ENCODE measurements around the gene SWT1. TPM values are rescaled to one million over a fixed set of nuclear protein-coding genes. Genes with fewer than 3 reads are reported as not detected.

Gene SWT1
- total and polyA plus RNA-seq, 9 of the 15 experiments (the other 6 are each of a cell fraction or from before 2014, with no cell fraction given): 1.5 to 3.4 (median 2.3) TPM

Small RNA genes within 50 kb of the gene (small RNA-seq; reads per million reads assigned to genes)
- not detected for gene RF00019

Other genes starting within 250 kb of the SWT1 start
- gene NIBAN1, start 182.7 kb upstream of the SWT1 start, total RNA-seq (2014; rRNA removed): 16.2 and 17.8 TPM in 2 replicates
- 19.8 and 25.5 TPM in 2 replicates for gene NIBAN1, start 182.7 kb upstream of the SWT1 start, total RNA-seq (2014; rRNA removed; fragmentation: Illumina TruSeq; extraction: Trizol)
- gene NIBAN1, start 182.7 kb upstream of the SWT1 start, total RNA-seq (2015; rRNA removed; fragmentation: Illumina TruSeq; extraction: Trizol): 15.3 and 15.9 TPM in 2 replicates
- gene NIBAN1, start 182.7 kb upstream of the SWT1 start, total RNA-seq (2021): 20.4 and 26.6 TPM in 2 replicates
- gene NIBAN1, start 182.7 kb upstream of the SWT1 start, polyA plus RNA-seq (2011; rRNA removed): 1.5 and 2.6 TPM in 2 replicates
- gene NIBAN1, start 182.7 kb upstream of the SWT1 start, polyA plus RNA-seq (2014; fragmentation: Illumina TruSeq; extraction: Trizol): 19.3 and 20.3 TPM in 2 replicates
- gene NIBAN1, start 182.7 kb upstream of the SWT1 start, polyA plus RNA-seq (2014; fragmentation: Nextera tagmentation; extraction: Ambion mirVana): 1 to 10 TPM; 3.5 TPM
- gene NIBAN1, start 182.7 kb upstream of the SWT1 start, polyA plus RNA-seq (2014; rRNA removed): 12.4 and 16.2 TPM in 2 replicates
- gene RNF2, start 111.6 kb upstream of the SWT1 start, total RNA-seq (2014; rRNA removed): 16.1 and 16.2 TPM in 2 replicates
- 33.1 and 39.8 TPM in 2 replicates for gene RNF2, start 111.6 kb upstream of the SWT1 start, total RNA-seq (2014; rRNA removed; fragmentation: Illumina TruSeq; extraction: Trizol)
- 29.7 and 32.9 TPM in 2 replicates for gene RNF2, start 111.6 kb upstream of the SWT1 start, total RNA-seq (2015; rRNA removed; fragmentation: Illumina TruSeq; extraction: Trizol)
- 36.4 and 40.0 TPM in 2 replicates for gene RNF2, start 111.6 kb upstream of the SWT1 start, total RNA-seq (2021)
- 56.6 and 66.5 TPM in 2 replicates for gene RNF2, start 111.6 kb upstream of the SWT1 start, polyA plus RNA-seq (2011; rRNA removed)
- gene RNF2, start 111.6 kb upstream of the SWT1 start, polyA plus RNA-seq (2014; fragmentation: Illumina TruSeq; extraction: Trizol): 49.7 and 53.3 TPM in 2 replicates
- gene RNF2, start 111.6 kb upstream of the SWT1 start, polyA plus RNA-seq (2014; fragmentation: Nextera tagmentation; extraction: Ambion mirVana): 1 to 10 TPM; 7.1 to 7.9 TPM
- 23.9 TPM in 2 replicates for gene RNF2, start 111.6 kb upstream of the SWT1 start, polyA plus RNA-seq (2014; rRNA removed)
- 22.1 and 29.3 TPM in 2 replicates for gene TRMT1L, start 214 bp upstream of the SWT1 start, total RNA-seq (2014; rRNA removed)
- 36.8 and 39.4 TPM in 2 replicates for gene TRMT1L, start 214 bp upstream of the SWT1 start, total RNA-seq (2014; rRNA removed; fragmentation: Illumina TruSeq; extraction: Trizol)
- 35.3 and 42.2 TPM in 2 replicates for gene TRMT1L, start 214 bp upstream of the SWT1 start, total RNA-seq (2015; rRNA removed; fragmentation: Illumina TruSeq; extraction: Trizol)
- gene TRMT1L, start 214 bp upstream of the SWT1 start, total RNA-seq (2021): 29.2 and 32.9 TPM in 2 replicates
- gene TRMT1L, start 214 bp upstream of the SWT1 start, polyA plus RNA-seq (2011; rRNA removed): 61.5 and 88.9 TPM in 2 replicates
- gene TRMT1L, start 214 bp upstream of the SWT1 start, polyA plus RNA-seq (2014; fragmentation: Illumina TruSeq; extraction: Trizol): 36.8 and 45.4 TPM in 2 replicates
- 1 to 10 TPM; 6.4 to 7.9 TPM for gene TRMT1L, start 214 bp upstream of the SWT1 start, polyA plus RNA-seq (2014; fragmentation: Nextera tagmentation; extraction: Ambion mirVana)
- gene TRMT1L, start 214 bp upstream of the SWT1 start, polyA plus RNA-seq (2014; rRNA removed): 22.1 and 23.3 TPM in 2 replicates
- gene IVNS1ABP, start 160.1 kb downstream of the SWT1 start, total RNA-seq (2014; rRNA removed): 50.1 and 55.0 TPM in 2 replicates
- 98.4 and 106 TPM in 2 replicates for gene IVNS1ABP, start 160.1 kb downstream of the SWT1 start, total RNA-seq (2014; rRNA removed; fragmentation: Illumina TruSeq; extraction: Trizol)
- 77.7 and 79.5 TPM in 2 replicates for gene IVNS1ABP, start 160.1 kb downstream of the SWT1 start, total RNA-seq (2015; rRNA removed; fragmentation: Illumina TruSeq; extraction: Trizol)
- gene IVNS1ABP, start 160.1 kb downstream of the SWT1 start, total RNA-seq (2021): 83.1 and 83.2 TPM in 2 replicates
- gene IVNS1ABP, start 160.1 kb downstream of the SWT1 start, polyA plus RNA-seq (2011; rRNA removed): 126 and 128 TPM in 2 replicates
- 62.7 and 68.0 TPM in 2 replicates for gene IVNS1ABP, start 160.1 kb downstream of the SWT1 start, polyA plus RNA-seq (2014; fragmentation: Illumina TruSeq; extraction: Trizol)
- gene IVNS1ABP, start 160.1 kb downstream of the SWT1 start, polyA plus RNA-seq (2014; fragmentation: Nextera tagmentation; extraction: Ambion mirVana): 10 to 100 TPM; 30.6 to 77.7 TPM
- 57.4 and 61.2 TPM in 2 replicates for gene IVNS1ABP, start 160.1 kb downstream of the SWT1 start, polyA plus RNA-seq (2014; rRNA removed)